Activated naive CD8-positive, alpha-beta T cell treated with anti-CD3 and anti-CD28 coated beads, Interleukin-2, amount 50 U/mL, for 24 hours (primary cell): Measurements from ENCODE around the gene HYDIN.

Experiments
- ATAC-seq: fragments of 150-1000 bp; cut with Tn5 transposase; one replicate; pipeline ENCODE4 v1.10.0; 2021
- DNase-seq: peaks from one replicate; pipeline ENCODE4 v3.0.0; 2021
- H3K27ac Mint-ChIP-seq: one replicate; pipeline ENCODE4 v1.8.0; 2021; ENCODE audit warnings: mild to moderate bottlenecking, mixed read lengths
- H3K27me3 Mint-ChIP-seq: one replicate; pipeline ENCODE4 v1.8.0; 2021; ENCODE audit warnings: mixed read lengths
- H3K36me3 Mint-ChIP-seq: one replicate; pipeline ENCODE4 v1.8.0; 2021; ENCODE audit warnings: low read depth, mixed read lengths
- H3K4me1 Mint-ChIP-seq: one replicate; pipeline ENCODE4 v1.8.0; 2021; ENCODE audit warnings: mixed read lengths
- H3K4me3 Mint-ChIP-seq: one replicate; pipeline ENCODE4 v1.8.0; 2021; ENCODE audit warnings: mild to moderate bottlenecking, moderate library complexity, mixed read lengths
- H3K9me3 Mint-ChIP-seq: one replicate; pipeline ENCODE4 v1.8.0; 2021; ENCODE audit warnings: mixed read lengths

HYDIN gene

GRCh38 chr16:70777496-70777895 lies 453.0 kb downstream of the HYDIN start:
- Mint-ChIP-seq H3K4me3 (no peak overlapping the region), H3K27ac (no peak overlapping the region), H3K36me3 (peaks cover 32% of the 10 kb centered on the region), H3K4me1 (no peaks in the 10 kb centered on the region), H3K9me3 (no peaks in the 10 kb centered on the region), H3K27me3 (no peaks in the 10 kb centered on the region)
- ATAC-seq, result no peak
- DNase-seq, result no peak

GRCh38 chr16:70775399-70775798 lies 455.1 kb downstream of the HYDIN start:
- H3K27me3 Mint-ChIP-seq, result no peaks in the 10 kb centered on the region
- no peak overlapping the region for H3K27ac Mint-ChIP-seq
- ATAC-seq (no peak), DNase-seq (no peak)
- no peaks in the 10 kb centered on the region for H3K4me1 Mint-ChIP-seq
- no peak overlapping the region for H3K4me3 Mint-ChIP-seq
- no peaks in the 10 kb centered on the region for H3K9me3 Mint-ChIP-seq
- peaks cover 18% of the 10 kb centered on the region for H3K36me3 Mint-ChIP-seq

- no peaks in the 10 kb centered on the region for H3K9me3 Mint-ChIP-seq
- no peak overlapping the region for H3K27ac Mint-ChIP-seq
- no peaks in the 10 kb centered on the region for H3K4me1 Mint-ChIP-seq
- no peaks in the 10 kb centered on the region for H3K27me3 Mint-ChIP-seq
- DNase-seq (no peak), ATAC-seq (no peak)
- H3K4me3 Mint-ChIP-seq, result no peak overlapping the region
- H3K36me3 Mint-ChIP-seq, result peaks cover 18% of the 10 kb centered on the region
These were observed 456.3 kb downstream of the HYDIN start for GRCh38 chr16:70774261-70774660.

- Mint-ChIP-seq H3K27ac (no peak overlapping the region), H3K27me3 (no peaks in the 10 kb centered on the region), H3K4me1 (no peaks in the 10 kb centered on the region), H3K9me3 (no peaks in the 10 kb centered on the region), H3K4me3 (no peak overlapping the region), H3K36me3 (peaks cover 15% of the 10 kb centered on the region)
- no peak for DNase-seq
- ATAC-seq, result no peak
These were observed 458.0 kb downstream of the HYDIN start for GRCh38 chr16:70772493-70772892.

- Mint-ChIP-seq H3K4me3 (no peak overlapping the region), H3K4me1 (no peaks in the 10 kb centered on the region), H3K36me3 (peaks cover 11% of the 10 kb centered on the region), H3K27me3 (no peaks in the 10 kb centered on the region), H3K27ac (no peak overlapping the region), H3K9me3 (no peaks in the 10 kb centered on the region)
- DNase-seq, result peak; percentile 70
- peak; percentile 50 for ATAC-seq
These were observed 459.6 kb downstream of the HYDIN start for GRCh38 chr16:70770626-70771552.

GRCh38 chr16:70770291-70770625 lies 460.3 kb downstream of the HYDIN start:
- Mint-ChIP-seq H3K27me3 (no peaks in the 10 kb centered on the region), H3K4me1 (no peaks in the 10 kb centered on the region), H3K9me3 (no peaks in the 10 kb centered on the region), H3K36me3 (peaks cover 8% of the 10 kb centered on the region), H3K4me3 (no peak overlapping the region), H3K27ac (no peak overlapping the region)
- ATAC-seq (no peak), DNase-seq (no peak)

GRCh38 chr16:70769761-70770160 lies 460.8 kb downstream of the HYDIN start:
- Mint-ChIP-seq H3K36me3 (peaks cover 6% of the 10 kb centered on the region), H3K27ac (no peak overlapping the region), H3K4me3 (no peak overlapping the region), H3K4me1 (no peaks in the 10 kb centered on the region), H3K9me3 (no peaks in the 10 kb centered on the region), H3K27me3 (no peaks in the 10 kb centered on the region)
- DNase-seq, result no peak
- ATAC-seq, result no peak

GRCh38 chr16:70769131-70769530 lies 461.4 kb downstream of the HYDIN start:
- peaks cover 6% of the 10 kb centered on the region for H3K36me3 Mint-ChIP-seq
- no peaks in the 10 kb centered on the region for H3K9me3 Mint-ChIP-seq
- DNase-seq, result no peak
- H3K27me3 Mint-ChIP-seq, result no peaks in the 10 kb centered on the region
- H3K4me3 Mint-ChIP-seq, result no peak overlapping the region
- no peak overlapping the region for H3K27ac Mint-ChIP-seq
- no peaks in the 10 kb centered on the region for H3K4me1 Mint-ChIP-seq
- ATAC-seq, result no peak

- H3K4me1 Mint-ChIP-seq, result no peaks in the 10 kb centered on the region
- H3K27me3 Mint-ChIP-seq, result no peaks in the 10 kb centered on the region
- no peak overlapping the region for H3K4me3 Mint-ChIP-seq
- no peak overlapping the region for H3K27ac Mint-ChIP-seq
- peaks cover 4% of the 10 kb centered on the region for H3K36me3 Mint-ChIP-seq
- no peaks in the 10 kb centered on the region for H3K9me3 Mint-ChIP-seq
- ATAC-seq (no peak), DNase-seq (no peak)
These were observed 462.3 kb downstream of the HYDIN start for GRCh38 chr16:70768203-70768580.

- no peaks in the 10 kb centered on the region for H3K9me3 Mint-ChIP-seq
- H3K36me3 Mint-ChIP-seq, result peaks cover 4% of the 10 kb centered on the region
- no peaks in the 10 kb centered on the region for H3K27me3 Mint-ChIP-seq
- H3K4me3 Mint-ChIP-seq, result no peak overlapping the region
- no peaks in the 10 kb centered on the region for H3K4me1 Mint-ChIP-seq
- ATAC-seq (no peak), DNase-seq (no peak)
- no peak overlapping the region for H3K27ac Mint-ChIP-seq
These were observed 462.9 kb downstream of the HYDIN start for GRCh38 chr16:70767377-70768202.

GRCh38 chr16:70766658-70767057 lies 463.9 kb downstream of the HYDIN start:
- H3K36me3 Mint-ChIP-seq, result peaks cover under 1% of the 10 kb centered on the region
- H3K4me1 Mint-ChIP-seq, result no peaks in the 10 kb centered on the region
- H3K4me3 Mint-ChIP-seq, result no peak overlapping the region
- no peak for DNase-seq
- H3K9me3 Mint-ChIP-seq, result no peaks in the 10 kb centered on the region
- no peaks in the 10 kb centered on the region for H3K27me3 Mint-ChIP-seq
- no peak for ATAC-seq
- no peak overlapping the region for H3K27ac Mint-ChIP-seq

- DNase-seq (no peak), ATAC-seq (no peak)
- Mint-ChIP-seq H3K27me3 (no peaks in the 10 kb centered on the region), H3K9me3 (no peaks in the 10 kb centered on the region), H3K36me3 (peaks cover 2% of the 10 kb centered on the region), H3K27ac (no peak overlapping the region), H3K4me1 (no peaks in the 10 kb centered on the region), H3K4me3 (no peak overlapping the region)
These were observed 464.3 kb downstream of the HYDIN start for GRCh38 chr16:70766176-70766575.

- H3K27me3 Mint-ChIP-seq, result no peaks in the 10 kb centered on the region
- peaks cover 2% of the 10 kb centered on the region for H3K36me3 Mint-ChIP-seq
- no peak overlapping the region for H3K27ac Mint-ChIP-seq
- DNase-seq (no peak), ATAC-seq (no peak)
- H3K4me3 Mint-ChIP-seq, result no peak overlapping the region
- H3K4me1 Mint-ChIP-seq, result peaks cover 3% of the 10 kb centered on the region
- no peaks in the 10 kb centered on the region for H3K9me3 Mint-ChIP-seq
These were observed 465.0 kb downstream of the HYDIN start for GRCh38 chr16:70765491-70765890.

GRCh38 chr16:70764632-70765031 lies 465.9 kb downstream of the HYDIN start:
- Mint-ChIP-seq H3K36me3 (peaks cover 5% of the 10 kb centered on the region), H3K4me3 (no peak overlapping the region), H3K27ac (no peak overlapping the region), H3K4me1 (peaks cover 4% of the 10 kb centered on the region), H3K9me3 (no peaks in the 10 kb centered on the region), H3K27me3 (no peaks in the 10 kb centered on the region)
- ATAC-seq (no peak), DNase-seq (no peak)

- Mint-ChIP-seq H3K4me3 (no peak overlapping the region), H3K27ac (no peak overlapping the region), H3K9me3 (no peaks in the 10 kb centered on the region), H3K36me3 (peaks cover 11% of the 10 kb centered on the region), H3K4me1 (peaks cover 4% of the 10 kb centered on the region), H3K27me3 (no peaks in the 10 kb centered on the region)
- DNase-seq, result no peak
- ATAC-seq, result no peak
These were observed 470.3 kb downstream of the HYDIN start for GRCh38 chr16:70760221-70760620.
